Smooth muscle cell (in vitro differentiated cells): ENCODE results near the gene C1QBP. TPM values are rescaled to one million over a fixed set of nuclear protein-coding genes. Genes with fewer than 3 reads are reported as not detected.
A peak's percentile ranks its signal among the peaks of the same experiment; 100 is the strongest.

Experiments used
- DNase-seq: peaks from one replicate; lab custom pipeline; 2025; ENCODE audit not compliant: unreplicated experiment; lab: John Stamatoyannopoulos, UW
- H2AFZ ChIP-seq: fragments of 200-600 bp; sonication (generic); 2 replicates; pipeline ENCODE4 v1.6.0; 2016; ENCODE audit warnings: antibody characterized with exemption, low read depth, mild to moderate bottlenecking
- H3F3A ChIP-seq: fragments of 200-600 bp; sonication (generic); 2 replicates; pipeline ENCODE4 v1.6.0; 2017; ENCODE audit warnings: antibody characterized with exemption, low read depth
- H3K27ac ChIP-seq: fragments of 200-600 bp; sonication (generic); 2 replicates; pipeline ENCODE4 v1.5.1; 2016; ENCODE audit warnings: low read depth, mild to moderate bottlenecking
- H3K27me3 ChIP-seq: fragments of 200-600 bp; sonication (generic); 2 replicates; pipeline ENCODE4 v1.6.1; 2016; ENCODE audit warnings: low read depth, mild to moderate bottlenecking
- H3K36me3 ChIP-seq: fragments of 200-600 bp; sonication (generic); 2 replicates; pipeline ENCODE4 v1.5.1; 2016; ENCODE audit warnings: low read depth
- H3K4me1 ChIP-seq: fragments of 200-600 bp; sonication (generic); 2 replicates; pipeline ENCODE4 v1.5.1; 2016; ENCODE audit warnings: low read depth
- H3K4me2 ChIP-seq: fragments of 200-600 bp; sonication (generic); 2 replicates; pipeline ENCODE4 v1.6.0; 2016; ENCODE audit warnings: mild to moderate bottlenecking
- H3K4me3 ChIP-seq: fragments of 200-600 bp; sonication (generic); 2 replicates; pipeline ENCODE4 v1.5.1; 2016; ENCODE audit warnings: mild to moderate bottlenecking
- H3K79me2 ChIP-seq: fragments of 200-600 bp; sonication (generic); 2 replicates; pipeline ENCODE4 v1.6.0; 2016; ENCODE audit warnings: low read depth, mild to moderate bottlenecking
- H3K9ac ChIP-seq: fragments of 200-600 bp; sonication (generic); 2 replicates; pipeline ENCODE4 v1.6.0; 2016; ENCODE audit warnings: low read depth
- H3K9me3 ChIP-seq: fragments of 200-600 bp; sonication (generic); replicated peaks from 2 replicates; pipeline ENCODE4 v1.5.1; 2016; ENCODE audit warnings: low read depth
- H4K20me1 ChIP-seq: fragments of 200-600 bp; sonication (generic); 2 replicates; pipeline ENCODE4 v1.6.0; 2016; ENCODE audit warnings: low read depth
- CTCF ChIP-seq: fragments of 200-600 bp; sonication (generic); IDR thresholded peaks from 2 replicates; pipeline ENCODE4 v1.5.1; 2017; ENCODE audit warnings: borderline replicate concordance, mild to moderate bottlenecking, antibody characterized with exemption; ENCODE audit not compliant: insufficient read depth, poor library complexity, severe bottlenecking
- WGBS: methylation state at CpG from one replicate; pipeline ENCODE4 v1.1.7; 2016; ENCODE audit warnings: low lambda C conversion rate; 5-methylcytosine and 5-hydroxymethylcytosine counted together
- polyA plus RNA-seq: library from polyadenylated mRNA; unstranded; fragments of >200 nt; fragmentation: Nextera tagmentation; extraction: Ambion mirVana; gene quantifications from 2 replicates; pipeline ENCODE4 v1.2.1, GENCODE V29; 2016
- total RNA-seq: library from RNA; depleted of rRNA; stranded (reverse); fragments of >200 nt; gene quantifications from 2 replicates; pipeline ENCODE4 v1.2.3, GENCODE V29; 2014

Gene C1QBP
- total and polyA plus RNA-seq, 2 experiments from 2014 or later: 120 to 121 TPM

- Histone ChIP-seq H3K4me3 (no peak overlapping the region), H3K27ac (no peak overlapping the region), H3K9me3 (no peaks in the 10 kb centered on the region), H4K20me1 (no peaks in the 10 kb centered on the region), H3K27me3 (no peaks in the 10 kb centered on the region), H3K4me1 (no peaks in the 10 kb centered on the region), H3F3A (peaks cover 16% of the 10 kb centered on the region), H3K4me2 (no peak overlapping the region), H3K36me3 (peaks cover 18% of the 10 kb centered on the region), H2AFZ (no peak overlapping the region), H3K79me2 (no peaks in the 10 kb centered on the region), H3K9ac (no peak overlapping the region)
- no peak for DNase-seq
- WGBS: 95% methylated on average over 3 of the region's 3 CpGs
- no peak for TF ChIP-seq CTCF
These were observed 9.6 kb downstream of the C1QBP start for GRCh38 chr17:5429191-5429887.

- H3K36me3 ChIP-seq: peaks cover 7% of the 10 kb centered on the region
These were observed 13.1 kb downstream of the C1QBP start for GRCh38 chr17:5425826-5426225.

GRCh38 chr17:5424909-5425308, 14.0 kb downstream of the C1QBP start:
- 80% methylated on average over 1 of the region's 1 CpG for WGBS
- Histone ChIP-seq H3K27me3 (no peaks in the 10 kb centered on the region), H3K4me2 (no peak overlapping the region), H3K27ac (peak overlapping the region; percentile 7), H3F3A (no peaks in the 10 kb centered on the region), H3K9me3 (no peaks in the 10 kb centered on the region), H2AFZ (no peak overlapping the region), H3K9ac (no peak overlapping the region), H3K4me3 (no peak overlapping the region), H4K20me1 (no peaks in the 10 kb centered on the region), H3K4me1 (peaks cover 6% of the 10 kb centered on the region), H3K79me2 (peaks cover 20% of the 10 kb centered on the region), H3K36me3 (peaks cover 7% of the 10 kb centered on the region)
- no peak for TF ChIP-seq CTCF
- DNase-seq: no peak

More at GRCh38 chr17:5425826-5426225, 13.1 kb downstream of the C1QBP start:
- peaks cover 14% of the 10 kb centered on the region for H3K79me2 ChIP-seq
- no peak overlapping the region for H3K4me3 ChIP-seq
- H3F3A ChIP-seq: no peaks in the 10 kb centered on the region
- peaks cover 5% of the 10 kb centered on the region for H3K4me1 ChIP-seq
- H3K27me3 ChIP-seq: no peaks in the 10 kb centered on the region
- no peak overlapping the region for H3K4me2 ChIP-seq
- no peak overlapping the region for H2AFZ ChIP-seq
- H3K9ac ChIP-seq: no peak overlapping the region
- 95% methylated on average over 3 of the region's 3 CpGs for WGBS
- no peak for TF ChIP-seq CTCF
- no peak overlapping the region for H3K27ac ChIP-seq
- H4K20me1 ChIP-seq: no peaks in the 10 kb centered on the region
- no peaks in the 10 kb centered on the region for H3K9me3 ChIP-seq
- no peak for DNase-seq

DNA sequence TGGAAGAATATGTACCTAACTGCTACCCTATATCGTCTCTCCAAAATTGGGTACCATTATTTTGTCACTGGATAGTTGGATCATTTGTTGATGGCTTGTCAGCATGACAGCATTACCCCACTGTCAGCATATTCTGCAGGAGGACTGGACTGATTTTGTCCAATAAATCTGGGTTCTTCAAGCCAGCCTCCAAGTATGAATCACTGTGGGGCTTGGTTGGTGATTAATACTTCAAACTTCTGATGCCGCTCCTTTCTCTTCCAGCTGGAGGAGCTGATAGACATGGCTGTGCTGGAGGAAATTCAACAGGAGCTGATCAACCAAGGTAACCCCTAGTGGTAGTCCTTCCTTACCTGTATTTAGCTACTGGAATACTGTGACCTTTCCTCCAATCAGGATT, 16.4 kb downstream of the C1QBP start:
- WGBS: 64% methylated on average over 2 of the region's 2 CpGs
- Histone ChIP-seq H3K27me3 (no peaks in the 10 kb centered on the region), H3K9ac (peak overlapping the region; percentile 7), H3K27ac (peak overlapping the region; percentile 46), H3K9me3 (no peaks in the 10 kb centered on the region), H3K4me2 (no peak overlapping the region), H3K4me1 (peaks cover 14% of the 10 kb centered on the region), H3K79me2 (peaks cover 36% of the 10 kb centered on the region), H2AFZ (no peak overlapping the region), H4K20me1 (no peaks in the 10 kb centered on the region), H3F3A (no peaks in the 10 kb centered on the region), H3K36me3 (peaks cover 3% of the 10 kb centered on the region), H3K4me3 (no peak overlapping the region)
- no peak for DNase-seq
- no peak for TF ChIP-seq CTCF
